ENCODE data around the gene MVD.
A peak's percentile ranks its signal among the peaks of the same experiment; 100 is the strongest.
"Not testable (repeated sequence)": the region's sequence is repeated elsewhere in the genome, so short reads cannot be mapped to it uniquely, and the experiment has no call there.

MVD gene

DNA sequence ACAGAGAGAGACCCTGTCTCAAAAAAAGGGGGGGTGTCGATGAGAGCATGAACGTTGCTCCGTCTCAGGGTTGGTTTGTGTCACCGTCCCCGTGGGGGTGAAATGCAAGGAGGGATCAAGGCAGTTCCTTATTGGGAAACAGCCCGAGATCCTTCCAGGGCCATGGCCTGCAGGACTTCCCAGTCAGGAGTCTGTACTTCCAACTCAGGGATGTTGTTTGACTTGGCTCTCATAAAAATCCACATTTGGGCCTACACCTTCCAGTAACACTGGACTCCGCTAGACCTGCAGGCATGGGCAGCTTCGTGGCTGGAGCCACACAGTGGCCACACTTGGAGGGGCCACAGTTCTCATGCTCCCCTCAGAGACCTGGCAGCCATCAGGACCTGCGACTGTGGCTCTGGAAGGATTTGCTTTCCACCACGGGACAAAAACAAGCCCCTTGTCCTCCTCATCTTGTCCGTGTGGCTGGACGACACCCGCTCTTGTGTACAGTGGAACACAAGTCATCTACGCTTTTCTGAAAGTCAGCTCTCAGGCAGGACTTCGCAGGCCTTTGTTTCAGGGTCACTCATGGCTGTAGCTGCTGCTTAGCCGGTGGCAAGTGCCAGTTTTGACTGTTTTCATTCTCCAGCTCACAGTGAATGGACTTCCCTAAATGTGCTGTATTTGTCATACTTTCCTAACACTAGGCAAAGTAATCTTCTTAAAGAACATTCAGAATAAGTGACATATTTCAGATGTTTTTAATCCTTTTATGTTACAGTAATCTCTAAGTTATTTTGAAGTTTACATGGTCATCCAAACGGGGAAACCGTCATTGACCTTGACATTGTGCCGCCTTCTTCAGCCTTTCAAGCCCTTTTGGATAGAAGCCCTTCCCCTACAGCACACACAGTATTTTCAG lies 48.7 kb downstream of the MVD start:
- H3K27ac Mint-ChIP-seq = no peak overlapping the region
- no peaks in the 10 kb centered on the region for H3K27me3 Mint-ChIP-seq (ENCODE audit: low read depth)
- peaks cover 9% of the 10 kb centered on the region for H3K4me1 Mint-ChIP-seq (ENCODE audit: low read depth)
- H3K36me3 Mint-ChIP-seq (ENCODE audit: low read depth) = peaks cover 24% of the 10 kb centered on the region
- H3K4me3 Mint-ChIP-seq = no peak overlapping the region
- H3K9me3 Mint-ChIP-seq = no peaks in the 10 kb centered on the region

DNA sequence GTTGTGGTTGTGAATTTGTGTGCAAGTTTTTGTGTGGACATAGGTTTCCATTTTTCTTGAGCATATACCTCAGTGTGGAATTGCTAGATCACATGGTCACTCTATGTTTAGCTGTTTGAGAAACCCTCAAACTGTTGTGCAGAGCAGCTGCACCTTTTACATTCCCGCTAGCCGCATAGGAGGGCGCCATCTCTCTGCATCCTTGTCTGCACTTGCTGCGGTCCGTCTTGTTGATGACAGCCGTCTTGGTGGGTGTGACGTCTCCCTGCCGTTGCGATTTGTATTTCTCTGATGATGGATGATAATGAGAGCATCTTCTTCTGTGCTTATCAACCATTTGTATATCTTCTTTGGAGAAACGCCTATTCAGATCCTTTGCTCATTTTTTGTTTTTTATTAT lies 49.6 kb downstream of the MVD start:
- Mint-ChIP-seq H3K36me3 (ENCODE audit: low read depth) (peaks cover 22% of the 10 kb centered on the region), H3K27ac (no peak overlapping the region), H3K9me3 (no peaks in the 10 kb centered on the region), H3K4me3 (no peak overlapping the region), H3K27me3 (ENCODE audit: low read depth) (no peaks in the 10 kb centered on the region), H3K4me1 (ENCODE audit: low read depth) (peaks cover 3% of the 10 kb centered on the region)

DNA sequence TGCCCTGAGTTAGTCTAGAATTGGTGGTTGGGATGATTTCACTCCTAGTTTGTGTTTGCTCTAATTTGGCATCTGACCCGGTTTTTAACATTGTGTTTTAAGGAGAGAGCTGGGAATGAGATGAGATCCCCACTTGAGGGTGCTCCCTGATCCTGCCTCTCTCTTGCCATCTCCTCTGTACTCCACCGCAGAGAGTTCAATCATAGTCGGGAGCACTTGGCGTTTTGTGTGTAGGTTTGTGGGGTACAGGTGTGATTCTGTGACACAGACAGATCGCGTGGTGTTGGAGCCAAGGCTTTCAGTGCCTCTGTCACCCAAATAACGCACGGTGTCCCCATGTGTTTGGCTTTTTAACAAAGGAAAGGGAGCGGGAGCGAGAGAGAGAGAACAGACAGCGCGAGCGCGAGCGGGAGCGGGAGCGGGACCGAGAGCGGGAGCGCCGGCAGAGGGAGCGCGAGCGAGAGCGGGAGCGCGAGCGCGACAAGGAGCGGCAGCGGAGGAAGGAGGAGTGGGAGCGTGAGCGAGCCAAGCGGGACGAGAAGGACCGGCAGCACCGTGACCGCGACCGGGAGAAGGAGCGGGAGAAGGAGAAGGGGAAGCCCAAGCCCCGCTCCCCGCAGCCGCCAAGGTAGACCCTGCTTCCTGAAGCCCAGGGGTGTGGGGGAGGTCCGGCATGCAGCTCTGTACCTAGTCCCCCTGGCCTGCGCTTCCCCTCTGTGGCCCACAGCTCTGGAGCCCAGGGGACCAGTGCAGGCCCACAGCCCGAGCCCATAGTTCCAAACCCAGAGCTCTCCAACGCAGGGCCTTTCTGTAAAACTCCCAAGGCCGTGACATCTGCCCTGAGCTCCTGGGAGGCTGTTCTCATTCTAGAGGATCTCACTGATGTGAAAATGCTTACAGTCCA lies 51.7 kb downstream of the MVD start:
- H3K36me3 Mint-ChIP-seq (ENCODE audit: low read depth) = peaks cover 28% of the 10 kb centered on the region

DNA sequence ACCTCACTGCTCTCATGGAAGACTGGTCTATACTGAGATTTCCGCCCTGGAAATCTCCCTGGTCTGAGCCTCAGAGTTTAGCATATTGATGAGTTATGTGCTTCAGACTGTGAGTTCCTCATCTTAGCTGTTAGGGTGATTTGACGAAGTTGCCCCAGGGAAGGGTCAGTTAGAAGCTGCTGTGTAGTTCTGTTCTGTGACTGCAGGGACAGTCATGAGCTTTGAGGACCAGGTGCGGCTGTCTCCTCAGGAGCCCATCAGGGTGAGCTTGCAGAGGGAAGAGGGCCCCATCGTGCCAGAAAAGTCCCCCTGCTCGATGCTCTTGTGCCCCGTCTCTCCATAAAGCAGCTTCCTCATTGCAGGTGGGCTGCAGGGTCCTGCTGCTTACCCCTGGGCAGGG lies 52.8 kb downstream of the MVD start:
- Mint-ChIP-seq H3K27ac (no peak overlapping the region), H3K4me1 (ENCODE audit: low read depth) (peaks cover 3% of the 10 kb centered on the region), H3K4me3 (no peak overlapping the region), H3K36me3 (ENCODE audit: low read depth) (peaks cover 24% of the 10 kb centered on the region), H3K9me3 (no peaks in the 10 kb centered on the region), H3K27me3 (ENCODE audit: low read depth) (no peaks in the 10 kb centered on the region)

More for the DNA sequence above, 51.7 kb downstream of the MVD start:
- no peak overlapping the region for H3K4me3 Mint-ChIP-seq
- peaks cover 3% of the 10 kb centered on the region for H3K4me1 Mint-ChIP-seq (ENCODE audit: low read depth)
- no peaks in the 10 kb centered on the region for H3K27me3 Mint-ChIP-seq (ENCODE audit: low read depth)
- H3K27ac Mint-ChIP-seq = peak overlapping the region; percentile 7
- H3K9me3 Mint-ChIP-seq = no peaks in the 10 kb centered on the region

DNA sequence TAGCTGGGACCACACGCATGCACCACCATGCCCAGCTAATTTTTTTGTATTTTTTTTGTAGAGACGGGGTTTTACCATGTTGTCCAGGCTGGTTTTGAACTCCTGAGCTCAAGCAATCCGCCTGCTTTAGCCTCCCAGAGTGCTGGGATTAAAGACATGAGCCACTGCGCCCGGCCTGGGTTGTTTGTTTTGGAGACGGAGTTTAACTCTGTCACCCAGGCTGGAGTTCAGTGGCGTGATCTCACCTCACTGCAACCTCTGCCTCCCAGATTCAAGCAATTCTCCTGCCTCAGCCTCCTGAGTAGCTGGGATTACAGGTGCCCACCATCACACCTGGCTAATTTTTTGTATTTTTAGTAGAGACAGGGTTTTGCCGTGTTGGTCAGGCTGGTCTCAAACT lies 53.5 kb downstream of the MVD start:
- not testable (repeated sequence) for H3K27me3 Mint-ChIP-seq (ENCODE audit: low read depth); H3K9me3 Mint-ChIP-seq; H3K27ac Mint-ChIP-seq; H3K4me1 Mint-ChIP-seq (ENCODE audit: low read depth); H3K4me3 Mint-ChIP-seq
- peaks cover 24% of the 10 kb centered on the region for H3K36me3 Mint-ChIP-seq (ENCODE audit: low read depth)

DNA sequence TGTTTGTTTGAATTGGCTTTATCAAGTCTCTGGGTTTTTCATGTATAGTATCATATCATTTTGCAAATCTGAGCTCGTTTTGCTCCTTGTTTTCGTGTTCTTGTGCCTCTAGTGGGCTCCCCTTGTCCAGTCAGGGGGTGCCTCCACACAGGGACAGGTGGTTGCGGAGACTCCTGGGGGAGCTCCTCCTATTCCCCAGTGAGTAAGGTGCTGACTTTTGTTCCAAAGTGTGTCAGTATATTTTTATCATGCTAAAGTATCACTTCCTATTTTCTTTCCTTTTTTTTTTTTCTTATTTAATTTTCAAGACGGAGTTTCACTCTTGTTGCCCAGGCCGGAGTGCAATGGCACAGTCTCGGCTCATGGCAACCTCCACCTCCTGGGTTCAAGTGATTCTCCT lies 54.8 kb downstream of the MVD start:
- H3K9me3 Mint-ChIP-seq = no peaks in the 10 kb centered on the region
- H3K4me3 Mint-ChIP-seq = no peak overlapping the region
- H3K36me3 Mint-ChIP-seq (ENCODE audit: low read depth) = peaks cover 19% of the 10 kb centered on the region
- H3K27me3 Mint-ChIP-seq (ENCODE audit: low read depth) = no peaks in the 10 kb centered on the region
- no peak overlapping the region for H3K27ac Mint-ChIP-seq
- peaks cover 1% of the 10 kb centered on the region for H3K4me1 Mint-ChIP-seq (ENCODE audit: low read depth)

DNA sequence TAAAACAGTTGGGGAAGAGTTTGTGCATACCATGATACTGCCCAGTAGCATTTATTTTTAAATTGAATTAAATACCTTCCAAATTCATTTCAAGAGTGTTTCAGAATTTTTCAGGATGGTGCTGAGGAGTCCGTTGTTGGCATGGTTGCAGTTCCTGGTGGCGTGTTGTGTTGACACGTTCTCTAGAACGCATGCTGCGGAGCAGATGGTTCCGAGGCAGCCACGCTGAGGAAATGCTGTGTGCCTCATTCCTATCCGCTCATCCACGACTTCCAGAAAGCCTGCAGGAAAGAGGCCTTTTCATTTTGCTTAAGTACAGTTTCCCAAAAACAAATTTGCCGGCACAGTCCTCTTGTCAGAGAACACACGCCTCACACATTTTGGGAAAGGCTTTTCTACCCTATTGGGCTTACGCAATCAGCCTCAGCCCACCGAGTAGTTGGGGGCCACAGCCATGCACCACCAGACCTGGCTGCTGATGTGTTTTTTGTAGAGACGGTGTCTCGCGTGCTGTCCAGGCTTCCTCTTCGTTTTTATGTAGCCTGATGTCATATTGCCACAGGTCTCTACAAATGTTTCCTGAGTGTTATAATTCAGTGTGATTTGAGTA lies 56.6 kb downstream of the MVD start:
- peaks cover 26% of the 10 kb centered on the region for H3K36me3 Mint-ChIP-seq (ENCODE audit: low read depth)
- no peak overlapping the region for H3K4me3 Mint-ChIP-seq
- peaks cover 1% of the 10 kb centered on the region for H3K4me1 Mint-ChIP-seq (ENCODE audit: low read depth)
- no peaks in the 10 kb centered on the region for H3K27me3 Mint-ChIP-seq (ENCODE audit: low read depth)
- no peaks in the 10 kb centered on the region for H3K9me3 Mint-ChIP-seq
- no peak overlapping the region for H3K27ac Mint-ChIP-seq

DNA sequence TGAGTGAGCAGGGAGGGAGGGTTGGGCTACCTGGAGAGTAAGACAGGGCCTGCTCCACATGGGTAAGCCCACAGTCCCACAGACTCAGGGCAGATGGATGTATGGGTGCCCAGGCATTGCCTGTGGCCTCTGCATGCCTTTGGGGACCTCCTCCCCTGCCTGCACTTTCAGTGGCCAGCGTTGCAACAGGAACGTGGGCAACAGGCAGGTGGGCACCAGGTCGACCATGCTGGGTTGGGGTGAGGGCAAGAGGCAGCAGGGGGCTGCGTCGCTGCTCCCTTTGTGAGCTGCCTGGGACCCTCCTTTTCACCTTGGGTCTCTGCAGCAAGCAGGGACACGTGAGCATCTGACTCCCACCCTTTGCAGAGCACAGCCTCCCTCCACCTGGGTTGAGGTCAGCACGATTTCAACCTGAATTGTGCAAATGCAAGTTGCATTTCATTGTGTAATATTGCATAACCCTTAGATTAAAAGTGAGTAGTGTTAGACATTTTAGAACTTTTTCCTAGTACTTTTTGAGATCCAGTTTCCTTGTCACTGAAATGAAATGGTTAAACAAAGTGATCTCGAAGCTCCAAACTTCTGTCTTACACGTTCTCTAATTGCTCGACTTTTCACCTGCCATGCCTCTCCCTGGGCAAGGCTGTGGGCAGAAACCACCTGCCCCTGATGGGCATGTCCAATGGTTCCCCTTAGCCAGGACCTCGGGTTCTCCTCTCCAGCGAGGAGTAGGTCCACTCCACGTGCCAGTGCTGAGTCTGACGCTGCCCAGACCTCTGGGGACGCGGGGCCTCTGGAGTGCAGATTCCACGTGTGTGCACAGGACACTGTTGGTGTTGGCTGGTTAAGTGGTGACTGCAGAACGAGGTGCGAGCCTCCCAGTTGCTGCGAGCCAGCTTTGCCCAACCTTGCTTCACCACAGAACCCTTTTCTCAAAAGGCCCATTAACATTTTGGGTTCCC lies 57.4 kb downstream of the MVD start:
- no peak overlapping the region for H3K4me3 Mint-ChIP-seq
- no peaks in the 10 kb centered on the region for H3K4me1 Mint-ChIP-seq (ENCODE audit: low read depth)
- H3K27me3 Mint-ChIP-seq (ENCODE audit: low read depth) = no peaks in the 10 kb centered on the region
- H3K36me3 Mint-ChIP-seq (ENCODE audit: low read depth) = peaks cover 24% of the 10 kb centered on the region
- H3K9me3 Mint-ChIP-seq = no peaks in the 10 kb centered on the region
- H3K27ac Mint-ChIP-seq = no peak overlapping the region

DNA sequence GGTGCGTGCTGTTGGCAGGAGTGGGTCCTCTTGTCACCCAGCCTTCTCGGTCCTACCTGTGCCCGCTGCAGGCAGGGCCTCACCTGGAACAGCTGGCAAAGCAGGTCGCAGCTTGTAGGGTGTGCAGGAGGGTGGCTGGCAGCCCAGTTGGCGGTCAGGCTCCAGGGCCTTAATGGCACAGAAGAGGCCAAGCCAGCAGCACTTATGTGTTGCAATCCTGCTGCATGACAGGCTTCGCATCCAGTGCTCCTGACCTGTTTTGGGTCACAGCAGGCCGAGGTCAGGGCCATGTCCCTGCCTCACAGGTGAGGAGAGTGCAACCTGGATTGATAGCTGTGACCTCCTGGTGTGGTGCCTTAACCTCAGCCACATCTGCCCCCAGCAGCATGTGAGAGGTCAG lies 60.8 kb downstream of the MVD start:
- H3K27ac Mint-ChIP-seq = no peak overlapping the region
- no peaks in the 10 kb centered on the region for H3K9me3 Mint-ChIP-seq
- no peak overlapping the region for H3K4me3 Mint-ChIP-seq
- peaks cover 16% of the 10 kb centered on the region for H3K36me3 Mint-ChIP-seq (ENCODE audit: low read depth)
- no peaks in the 10 kb centered on the region for H3K27me3 Mint-ChIP-seq (ENCODE audit: low read depth)
- no peaks in the 10 kb centered on the region for H3K4me1 Mint-ChIP-seq (ENCODE audit: low read depth)

Measured in T-helper 1 cell treated with Interleukin-12 subunit alpha and Interleukin-12 subunit beta and Interleukin-4 antibody, amounts not matched to agents 30 μg/mL and 1 μg/mL, for 36 hours (primary cell).